Subcutaneous adipose tissue (tissue), 4 donors: Measurements from ENCODE around the gene AGBL4. TPM values are rescaled to one million over a fixed set of nuclear protein-coding genes. Genes with fewer than 3 reads are reported as not detected.

Experiments
- CTCF ChIP-seq: fragments of 450-650 bp; IDR thresholded peaks from one replicate; pipeline ENCODE4 v1.5.1; 2016; ENCODE audit warnings: low read depth, mild to moderate bottlenecking, control low read depth, antibody characterized with exemption, moderate library complexity
- small RNA-seq: library from RNA; depleted of rRNA; stranded (forward); fragments of <200 nt; gene quantifications from one replicate; pipeline ENCODE3, GENCODE V24; 2016
- total RNA-seq, 4 donors: library from RNA; depleted of rRNA; stranded (reverse); fragments of >200 nt; gene quantifications; one replicate each; pipeline ENCODE4 v1.1.0, GENCODE V29; 2016

AGBL4 gene
- total RNA-seq, 4 donors from 2014 or later = 0.16 to 3.6 (median 0.59) TPM

- no peak for TF ChIP-seq CTCF
Measured at GRCh38 chr1:48493970-48494769, 1529.6 kb downstream of the AGBL4 start.

- no peak for TF ChIP-seq CTCF
Measured at GRCh38 chr1:48493041-48493440, 1530.7 kb downstream of the AGBL4 start.

GRCh38 chr1:48492392-48492791 lies 1531.4 kb downstream of the AGBL4 start:
- TF ChIP-seq CTCF = no peak

- TF ChIP-seq CTCF = no peak
Measured at GRCh38 chr1:48488721-48489120, 1535.0 kb downstream of the AGBL4 start.

Small RNA genes within 50 kb of the gene (small RNA-seq; reads per million reads assigned to genes)
- gene AL390023.1 = not detected

Other genes starting within 250 kb of the AGBL4 start
- gene ELAVL4, start 85.0 kb upstream of the AGBL4 start, total RNA-seq = under 1 TPM in 2 of 4 donors, not detected in 2; 0.34 to 0.38 TPM